ENCODE measurements around the gene CASS4. TPM values are rescaled to one million over a fixed set of nuclear protein-coding genes. Genes with fewer than 3 reads are reported as not detected.

CASS4 gene
- total RNA-seq, 1 experiment from 2014 or later: 0.17 TPM

- ChIA-PET CTCF (no interaction called here), RAD21 (ENCODE audit: low non-redundant PET in 1 of 2, low total read pairs in 2 of 2, uncharacterized antibody in 2 of 2, unreplicated experiment in 2 of 2) (no interaction called here), POLR2A (no interaction called here)
- no peaks in the 10 kb centered on the region for H3K9me2 ChIP-seq (ENCODE audit: insufficient read depth)
- H3K79me2 ChIP-seq (ENCODE audit: insufficient read depth, low read length): peaks cover 94% of the 10 kb centered on the region
- no peaks in the 10 kb centered on the region for H3K4me1 ChIP-seq (ENCODE audit: control insufficient read depth in 1 of 2, insufficient read depth in 2 of 2, low read length in 2 of 2)
- no peak overlapping the region for H3K9ac ChIP-seq (ENCODE audit: low read length)
- no peaks in the 10 kb centered on the region for H3K27me3 ChIP-seq (ENCODE audit: insufficient read depth, low read length)
- DNase-seq (ENCODE audit: low read depth, low spot score) (no peak), ATAC-seq (no peak)
- intact Hi-C loops (cut with micrococcal nuclease): no loop called here
- TF ChIP-seq, protein P1, sequence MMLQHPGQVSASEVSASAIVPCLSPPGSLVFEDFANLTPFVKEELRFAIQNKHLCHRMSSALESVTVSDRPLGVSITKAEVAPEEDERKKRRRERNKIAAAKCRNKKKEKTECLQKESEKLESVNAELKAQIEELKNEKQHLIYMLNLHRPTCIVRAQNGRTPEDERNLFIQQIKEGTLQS (IDR thresholded peaks at IDR 0.05): no peak
- no peak for TF ChIP-seq RAD21 (IDR thresholded peaks at IDR 0.05; ENCODE audit: low read depth)
- no peak for TF ChIP-seq EZH2 (IDR thresholded peaks at IDR 0.05)
- TF ChIP-seq ZFX (IDR thresholded peaks at IDR 0.05): no peak
- no peak for TF ChIP-seq EZH2phosphoT487 (IDR thresholded peaks at IDR 0.05; ENCODE audit: borderline replicate concordance)
- no peak for TF ChIP-seq SIN3A (IDR thresholded peaks at IDR 0.05; ENCODE audit: low read depth)
- TF ChIP-seq CEBPB (IDR thresholded peaks at IDR 0.05; ENCODE audit: low read depth): no peak
- TF ChIP-seq TCF7L2 (IDR thresholded peaks at IDR 0.05; ENCODE audit: borderline replicate concordance, extremely low read depth, insufficient read depth, insufficient read length): no peak
- TF ChIP-seq CBX3 (IDR thresholded peaks at IDR 0.05; ENCODE audit: low read depth): no peak
- TF ChIP-seq REST (IDR thresholded peaks at IDR 0.05; ENCODE audit: low read depth): no peak
- TF ChIP-seq YY1 (IDR thresholded peaks at IDR 0.05; ENCODE audit: extremely low read depth, insufficient replicate concordance, low read depth, low read length): no peak
- no peak for TF ChIP-seq POLR2AphosphoS5 (IDR thresholded peaks at IDR 0.05; ENCODE audit: low read depth, low read length)
- TF ChIP-seq JUND (IDR thresholded peaks at IDR 0.05): no peak
- TF ChIP-seq ELF1 (IDR thresholded peaks at IDR 0.05; ENCODE audit: borderline replicate concordance, low read depth): no peak
- TF ChIP-seq CTCF (IDR thresholded peaks at IDR 0.05 in 2 of 3, conservative IDR thresholded peaks at IDR 0.05 in 1 of 3; ENCODE audit: borderline replicate concordance in 1 of 3, insufficient read depth in 1 of 3, low read depth in 2 of 3, low read length in 2 of 3): no peak
- TF ChIP-seq ZBTB33 (IDR thresholded peaks at IDR 0.05; ENCODE audit: extremely low read depth, insufficient replicate concordance, low read length): no peak
- TF ChIP-seq SP1 (IDR thresholded peaks at IDR 0.05; ENCODE audit: low read depth): no peak
- no peak for TF ChIP-seq MAX (IDR thresholded peaks at IDR 0.05)
- TF ChIP-seq ZNF274 (IDR thresholded peaks at IDR 0.05; ENCODE audit: low read depth, low read length): no peak
- no peaks in the 10 kb centered on the region for H3K9me3 ChIP-seq (ENCODE audit: control insufficient read depth in 1 of 2, insufficient read depth in 1 of 2, low read depth in 1 of 2, low read length in 2 of 2)
- H3K4me2 ChIP-seq (ENCODE audit: low read length): no peak overlapping the region
- no TSS peak for BruUV-seq (replicated peaks)
- H3K36me3 ChIP-seq (ENCODE audit: control insufficient read depth in 1 of 2, insufficient read depth in 2 of 2, low read length in 2 of 2): peaks cover 41 to 45% of the 10 kb centered on the region in 2 experiments
- no peak overlapping the region for H3K4me3 ChIP-seq (replicated peaks in 1 of 2; ENCODE audit: low read depth in 1 of 2, low read length in 2 of 2)
- no peak overlapping the region for H2AFZ ChIP-seq (ENCODE audit: low read depth, low read length, poor library complexity, severe bottlenecking)
- no peak overlapping the region for H3K27ac ChIP-seq (ENCODE audit: low read depth, low read length)
- no peaks in the 10 kb centered on the region for H4K20me1 ChIP-seq (ENCODE audit: insufficient read depth)
Measured at GRCh38 chr20:56378386-56378785, 33.7 kb upstream of the CASS4 start.

All from HCT116 (cell line).